Measurements from ENCODE around the gene ACTR5.

GRCh38 chr20:38810926-38811630 lies 62.8 kb downstream of the ACTR5 start:
- TF ChIP-seq REST (IDR thresholded peaks at IDR 0.05; ENCODE audit: low read depth, low read length) (no peak), SMC3 (IDR thresholded peaks at IDR 0.05; ENCODE audit: low read depth, low read length) (no peak), CTCF (IDR thresholded peaks at IDR 0.05) (no peak), EZH2phosphoT487 (IDR thresholded peaks at IDR 0.05; ENCODE audit: borderline replicate concordance, low read depth) (no peak), MAX (IDR thresholded peaks at IDR 0.05; ENCODE audit: low read depth) (no peak)
- TF ChIP-seq, protein P1, sequence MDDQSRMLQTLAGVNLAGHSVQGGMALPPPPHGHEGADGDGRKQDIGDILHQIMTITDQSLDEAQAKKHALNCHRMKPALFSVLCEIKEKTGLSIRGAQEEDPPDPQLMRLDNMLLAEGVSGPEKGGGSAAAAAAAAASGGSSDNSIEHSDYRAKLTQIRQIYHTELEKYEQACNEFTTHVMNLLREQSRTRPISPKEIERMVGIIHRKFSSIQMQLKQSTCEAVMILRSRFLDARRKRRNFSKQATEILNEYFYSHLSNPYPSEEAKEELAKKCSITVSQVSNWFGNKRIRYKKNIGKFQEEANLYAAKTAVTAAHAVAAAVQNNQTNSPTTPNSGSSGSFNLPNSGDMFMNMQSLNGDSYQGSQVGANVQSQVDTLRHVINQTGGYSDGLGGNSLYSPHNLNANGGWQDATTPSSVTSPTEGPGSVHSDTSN (IDR thresholded peaks at IDR 0.05) = no peak

Data from SK-N-SH (cell line).